COLO668 (cell line): ENCODE measurements around the gene ASB15.
A peak's percentile ranks its signal among the peaks of the same experiment; 100 is the strongest.

Source experiments
- DNase-seq: peaks from one replicate; lab custom pipeline; 2025; ENCODE audit not compliant: unreplicated experiment; lab: John Stamatoyannopoulos, UW

Gene ASB15

GRCh38 chr7:123594813-123595241 is 6.8 kb upstream of the ASB15 start:
- peak; percentile 84 for DNase-seq

GRCh38 chr7:123598657-123599056 is 3.0 kb upstream of the ASB15 start:
- DNase-seq: no peak

GRCh38 chr7:123599766-123600165 is 1.9 kb upstream of the ASB15 start:
- no peak for DNase-seq

- DNase-seq: no peak
These were observed 745 bp upstream of the ASB15 start for GRCh38 chr7:123600876-123601275.

GRCh38 chr7:123602648-123603047 is 1.0 kb downstream of the ASB15 start:
- no peak for DNase-seq

GRCh38 chr7:123604739-123605138 is 3.1 kb downstream of the ASB15 start:
- no peak for DNase-seq

GRCh38 chr7:123607423-123607975 is 5.9 kb downstream of the ASB15 start:
- DNase-seq: no peak

- no peak for DNase-seq
These were observed 7.6 kb downstream of the ASB15 start for GRCh38 chr7:123608991-123609882.

- DNase-seq: no peak
These were observed 8.2 kb downstream of the ASB15 start for GRCh38 chr7:123609883-123610239.

- DNase-seq: no peak
These were observed 10.4 kb downstream of the ASB15 start for GRCh38 chr7:123612024-123612423.

GRCh38 chr7:123615344-123615743 is 13.7 kb downstream of the ASB15 start:
- DNase-seq: no peak

GRCh38 chr7:123616223-123616622 is 14.6 kb downstream of the ASB15 start:
- no peak for DNase-seq

- DNase-seq: no peak
These were observed 20.1 kb downstream of the ASB15 start for GRCh38 chr7:123621707-123622106.

- peak; percentile 55 for DNase-seq
These were observed 21.2 kb downstream of the ASB15 start for GRCh38 chr7:123622660-123623386.

- peak; percentile 7 for DNase-seq
These were observed 23.0 kb downstream of the ASB15 start for GRCh38 chr7:123624527-123625183.

GRCh38 chr7:123625254-123625653 is 23.6 kb downstream of the ASB15 start:
- DNase-seq: no peak

- no peak for DNase-seq
These were observed 26.2 kb downstream of the ASB15 start for GRCh38 chr7:123627851-123628250.

GRCh38 chr7:123628829-123629228 is 27.2 kb downstream of the ASB15 start:
- DNase-seq: no peak

- no peak for DNase-seq
These were observed 27.7 kb downstream of the ASB15 start for GRCh38 chr7:123629281-123629680.

- no peak for DNase-seq
These were observed 31.2 kb downstream of the ASB15 start for GRCh38 chr7:123632808-123633207.

- no peak for DNase-seq
These were observed 31.9 kb downstream of the ASB15 start for GRCh38 chr7:123633553-123633952.
